ENCODE measurements around the gene MSI2.

DNA sequence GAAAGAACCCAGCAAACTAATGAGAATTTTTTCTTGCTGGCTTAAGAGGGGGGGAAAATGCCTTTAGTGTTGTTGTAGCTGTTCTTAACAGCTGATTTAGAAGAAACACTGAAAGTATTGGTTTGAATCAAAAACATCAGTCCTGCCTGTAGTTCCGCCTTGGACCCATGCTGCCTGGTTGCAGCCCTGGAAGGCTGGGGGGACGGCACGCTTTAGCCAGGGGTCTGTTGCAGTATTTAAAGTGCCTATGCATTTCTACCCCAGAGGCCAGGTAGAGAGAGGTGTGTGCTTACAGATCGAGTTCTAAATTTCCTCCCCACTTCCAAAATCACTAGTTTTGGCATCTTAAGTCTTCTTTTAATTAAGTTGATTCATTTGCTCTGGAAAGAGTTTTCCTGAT, 286.9 kb downstream of the MSI2 start:
- no peak for TF ChIP-seq POLR2A (IDR thresholded peaks at IDR 0.05)
- TF ChIP-seq, protein P1, sequence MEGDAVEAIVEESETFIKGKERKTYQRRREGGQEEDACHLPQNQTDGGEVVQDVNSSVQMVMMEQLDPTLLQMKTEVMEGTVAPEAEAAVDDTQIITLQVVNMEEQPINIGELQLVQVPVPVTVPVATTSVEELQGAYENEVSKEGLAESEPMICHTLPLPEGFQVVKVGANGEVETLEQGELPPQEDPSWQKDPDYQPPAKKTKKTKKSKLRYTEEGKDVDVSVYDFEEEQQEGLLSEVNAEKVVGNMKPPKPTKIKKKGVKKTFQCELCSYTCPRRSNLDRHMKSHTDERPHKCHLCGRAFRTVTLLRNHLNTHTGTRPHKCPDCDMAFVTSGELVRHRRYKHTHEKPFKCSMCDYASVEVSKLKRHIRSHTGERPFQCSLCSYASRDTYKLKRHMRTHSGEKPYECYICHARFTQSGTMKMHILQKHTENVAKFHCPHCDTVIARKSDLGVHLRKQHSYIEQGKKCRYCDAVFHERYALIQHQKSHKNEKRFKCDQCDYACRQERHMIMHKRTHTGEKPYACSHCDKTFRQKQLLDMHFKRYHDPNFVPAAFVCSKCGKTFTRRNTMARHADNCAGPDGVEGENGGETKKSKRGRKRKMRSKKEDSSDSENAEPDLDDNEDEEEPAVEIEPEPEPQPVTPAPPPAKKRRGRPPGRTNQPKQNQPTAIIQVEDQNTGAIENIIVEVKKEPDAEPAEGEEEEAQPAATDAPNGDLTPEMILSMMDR (IDR thresholded peaks at IDR 0.05), result no peak

Measured in adrenal gland (tissue), 5 donors.